ENCODE results near the gene PBX3. TPM values are rescaled to one million over a fixed set of nuclear protein-coding genes. Genes with fewer than 3 reads are reported as not detected.

Gene PBX3
- total and polyA plus RNA-seq, 4 donors, result 7.3 to 18.9 (median 11.1) TPM

GRCh38 chr9:125948887-125949596, 201.9 kb downstream of the PBX3 start:
- Histone ChIP-seq H3K27me3 (ENCODE audit: control insufficient read depth in 4 of 4, insufficient read depth in 4 of 4, low read length in 3 of 4) (no peaks in the 10 kb centered on the region), H3K4me3 (ENCODE audit: low read depth in 1 of 3, low read length in 3 of 3) (no peak overlapping the region), H3K9ac (ENCODE audit: low read depth in 1 of 2, low read length in 2 of 2) (no peak overlapping the region), H3K27ac (ENCODE audit: low read depth in 1 of 2, low read length in 2 of 2) (no peak overlapping the region), H3K9me3 (ENCODE audit: control insufficient read depth in 4 of 4, low read length in 3 of 4) (peaks cover 0 to 5% (median 0%) of the 10 kb centered on the region in 4 donors), H3K4me1 (ENCODE audit: control insufficient read depth in 4 of 4, insufficient read depth in 4 of 4, low read length in 3 of 4) (peaks cover 2 to 30% (median 8%) of the 10 kb centered on the region in 4 donors), H3K36me3 (ENCODE audit: control insufficient read depth in 4 of 4, insufficient read depth in 3 of 4, low read depth in 1 of 4, low read length in 3 of 4) (no peaks in the 10 kb centered on the region)
- whole genome bisulfite sequencing, result 76% methylated on average over 4 of the region's 4 CpGs
- no peak for DNase-seq (ENCODE audit: low spot score)
- TF ChIP-seq MAX (IDR thresholded peaks at IDR 0.05), result no peak

DNA sequence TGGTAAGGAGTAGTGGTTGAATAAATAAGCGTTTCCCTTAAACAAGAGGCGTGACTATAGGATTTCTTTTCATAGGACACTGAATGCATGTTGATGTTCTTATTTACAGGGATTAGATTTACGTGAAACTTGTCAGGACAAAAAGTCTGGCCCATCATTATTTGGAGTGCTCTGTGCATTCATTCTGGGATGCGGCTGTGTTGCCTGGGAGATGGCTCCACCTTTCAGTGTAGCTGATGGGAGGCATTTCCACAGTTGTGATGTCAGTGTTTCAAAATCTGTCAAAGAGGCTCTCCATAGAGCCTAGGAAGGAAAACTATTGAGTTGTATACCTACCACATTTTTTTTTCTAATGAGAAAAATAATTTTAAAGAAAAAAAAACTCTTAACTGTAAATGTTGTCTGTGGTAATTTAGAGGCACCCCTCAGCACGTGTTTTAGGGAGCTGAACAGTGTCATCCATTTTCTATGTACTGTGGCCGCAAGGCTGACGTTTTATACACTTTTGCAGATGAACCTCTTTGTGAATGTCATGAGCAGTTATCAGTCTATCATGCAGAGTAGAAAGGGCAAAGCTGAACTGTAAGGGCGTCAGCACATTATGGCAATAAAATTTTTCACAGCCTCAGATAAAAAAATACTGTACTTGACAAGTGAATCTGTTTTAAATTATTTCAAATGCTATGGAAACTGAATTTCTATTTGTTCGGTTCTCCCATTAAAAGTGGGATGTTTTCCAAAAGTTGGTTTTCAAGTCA, 202.7 kb downstream of the PBX3 start:
- Histone ChIP-seq H3K27ac (ENCODE audit: low read depth in 1 of 2, low read length in 2 of 2) (no peak overlapping the region), H3K27me3 (ENCODE audit: control insufficient read depth in 4 of 4, insufficient read depth in 4 of 4, low read length in 3 of 4) (no peaks in the 10 kb centered on the region), H3K36me3 (ENCODE audit: control insufficient read depth in 4 of 4, insufficient read depth in 3 of 4, low read depth in 1 of 4, low read length in 3 of 4) (no peaks in the 10 kb centered on the region), H3K9me3 (ENCODE audit: control insufficient read depth in 4 of 4, low read length in 3 of 4) (peaks cover 0 to 5% (median 0%) of the 10 kb centered on the region in 4 donors), H3K4me1 (ENCODE audit: control insufficient read depth in 4 of 4, insufficient read depth in 4 of 4, low read length in 3 of 4) (peaks cover 2 to 30% (median 8%) of the 10 kb centered on the region in 4 donors), H3K9ac (ENCODE audit: low read depth in 1 of 2, low read length in 2 of 2) (no peak overlapping the region), H3K4me3 (ENCODE audit: low read depth in 1 of 3, low read length in 3 of 3) (no peak overlapping the region)
- WGBS, result 93% methylated on average over 9 of the region's 9 CpGs
- TF ChIP-seq HNF4G (IDR thresholded peaks at IDR 0.05) (no peak), EGR1 (IDR thresholded peaks at IDR 0.05; ENCODE audit: low read depth in 2 of 2) (no peak), RAD21 (IDR thresholded peaks at IDR 0.05) (no peak), YY1 (IDR thresholded peaks at IDR 0.05) (no peak), GABPA (IDR thresholded peaks at IDR 0.05 in 1 of 2, conservative IDR thresholded peaks at IDR 0.05 in 1 of 2) (no peak), FOXA1 (IDR thresholded peaks at IDR 0.05) (no peak), JUND (IDR thresholded peaks at IDR 0.05) (no peak), TAF1 (conservative IDR thresholded peaks at IDR 0.05) (no peak), ATF3 (IDR thresholded peaks at IDR 0.05) (no peak), RXRA (IDR thresholded peaks at IDR 0.05) (no peak), NR2F2 (IDR thresholded peaks at IDR 0.05) (no peak), CTCF (IDR thresholded peaks at IDR 0.05; ENCODE audit: low read depth, low read length, missing input control) (no peak), HNF4A (conservative IDR thresholded peaks at IDR 0.05) (no peak), SP1 (IDR thresholded peaks at IDR 0.05) (no peak), FOXA2 (IDR thresholded peaks at IDR 0.05) (no peak), MAX (IDR thresholded peaks at IDR 0.05) (no peak)
- TF ChIP-seq, protein P1, sequence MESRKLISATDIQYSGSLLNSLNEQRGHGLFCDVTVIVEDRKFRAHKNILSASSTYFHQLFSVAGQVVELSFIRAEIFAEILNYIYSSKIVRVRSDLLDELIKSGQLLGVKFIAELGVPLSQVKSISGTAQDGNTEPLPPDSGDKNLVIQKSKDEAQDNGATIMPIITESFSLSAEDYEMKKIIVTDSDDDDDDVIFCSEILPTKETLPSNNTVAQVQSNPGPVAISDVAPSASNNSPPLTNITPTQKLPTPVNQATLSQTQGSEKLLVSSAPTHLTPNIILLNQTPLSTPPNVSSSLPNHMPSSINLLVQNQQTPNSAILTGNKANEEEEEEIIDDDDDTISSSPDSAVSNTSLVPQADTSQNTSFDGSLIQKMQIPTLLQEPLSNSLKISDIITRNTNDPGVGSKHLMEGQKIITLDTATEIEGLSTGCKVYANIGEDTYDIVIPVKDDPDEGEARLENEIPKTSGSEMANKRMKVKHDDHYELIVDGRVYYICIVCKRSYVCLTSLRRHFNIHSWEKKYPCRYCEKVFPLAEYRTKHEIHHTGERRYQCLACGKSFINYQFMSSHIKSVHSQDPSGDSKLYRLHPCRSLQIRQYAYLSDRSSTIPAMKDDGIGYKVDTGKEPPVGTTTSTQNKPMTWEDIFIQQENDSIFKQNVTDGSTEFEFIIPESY (IDR thresholded peaks at IDR 0.05), result no peak
- TF ChIP-seq, protein P2, sequence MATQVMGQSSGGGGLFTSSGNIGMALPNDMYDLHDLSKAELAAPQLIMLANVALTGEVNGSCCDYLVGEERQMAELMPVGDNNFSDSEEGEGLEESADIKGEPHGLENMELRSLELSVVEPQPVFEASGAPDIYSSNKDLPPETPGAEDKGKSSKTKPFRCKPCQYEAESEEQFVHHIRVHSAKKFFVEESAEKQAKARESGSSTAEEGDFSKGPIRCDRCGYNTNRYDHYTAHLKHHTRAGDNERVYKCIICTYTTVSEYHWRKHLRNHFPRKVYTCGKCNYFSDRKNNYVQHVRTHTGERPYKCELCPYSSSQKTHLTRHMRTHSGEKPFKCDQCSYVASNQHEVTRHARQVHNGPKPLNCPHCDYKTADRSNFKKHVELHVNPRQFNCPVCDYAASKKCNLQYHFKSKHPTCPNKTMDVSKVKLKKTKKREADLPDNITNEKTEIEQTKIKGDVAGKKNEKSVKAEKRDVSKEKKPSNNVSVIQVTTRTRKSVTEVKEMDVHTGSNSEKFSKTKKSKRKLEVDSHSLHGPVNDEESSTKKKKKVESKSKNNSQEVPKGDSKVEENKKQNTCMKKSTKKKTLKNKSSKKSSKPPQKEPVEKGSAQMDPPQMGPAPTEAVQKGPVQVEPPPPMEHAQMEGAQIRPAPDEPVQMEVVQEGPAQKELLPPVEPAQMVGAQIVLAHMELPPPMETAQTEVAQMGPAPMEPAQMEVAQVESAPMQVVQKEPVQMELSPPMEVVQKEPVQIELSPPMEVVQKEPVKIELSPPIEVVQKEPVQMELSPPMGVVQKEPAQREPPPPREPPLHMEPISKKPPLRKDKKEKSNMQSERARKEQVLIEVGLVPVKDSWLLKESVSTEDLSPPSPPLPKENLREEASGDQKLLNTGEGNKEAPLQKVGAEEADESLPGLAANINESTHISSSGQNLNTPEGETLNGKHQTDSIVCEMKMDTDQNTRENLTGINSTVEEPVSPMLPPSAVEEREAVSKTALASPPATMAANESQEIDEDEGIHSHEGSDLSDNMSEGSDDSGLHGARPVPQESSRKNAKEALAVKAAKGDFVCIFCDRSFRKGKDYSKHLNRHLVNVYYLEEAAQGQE (IDR thresholded peaks at IDR 0.05), result no peak
- DNase-seq (ENCODE audit: low spot score), result no peak
